C1 segment of cervical spinal cord (tissue), 14 donors: Measurements from ENCODE around the gene ABR.
"Not testable (repeated sequence)": the region's sequence is repeated elsewhere in the genome, so short reads cannot be mapped to it uniquely, and the experiment has no call there.

Source experiments
- DNase-seq, 14 donors: peaks; one replicate each; lab custom pipeline; 2025; lab: John Stamatoyannopoulos, UW

ABR gene

GRCh38 chr17:1097972-1098744 is 81.6 kb downstream of the ABR start:
- not testable (repeated sequence) for DNase-seq

GRCh38 chr17:1096215-1096614 is 83.6 kb downstream of the ABR start:
- no peak for DNase-seq

- DNase-seq, result peak in 1 of 14 donors; percentile 51
These were observed 84.0 kb downstream of the ABR start for GRCh38 chr17:1095853-1096173.

- DNase-seq, result peak in 9 of 14 donors; percentile 26 to 62 (median 51)
These were observed 84.5 kb downstream of the ABR start for GRCh38 chr17:1095090-1095852.

GRCh38 chr17:1094591-1094990 is 85.2 kb downstream of the ABR start:
- DNase-seq, result no peak

GRCh38 chr17:1091900-1092299 is 87.9 kb downstream of the ABR start:
- no peak for DNase-seq

- DNase-seq, result no peak
These were observed 88.6 kb downstream of the ABR start for GRCh38 chr17:1091190-1091534.

GRCh38 chr17:1090465-1091189 is 89.2 kb downstream of the ABR start:
- no peak for DNase-seq

- DNase-seq, result peak in 10 of 14 donors; percentile 12 to 76 (median 38)
These were observed 89.9 kb downstream of the ABR start for GRCh38 chr17:1089915-1090314.

GRCh38 chr17:1087381-1088241 is 92.2 kb downstream of the ABR start:
- peak in 8 of 14 donors; percentile 19 to 79 (median 40) for DNase-seq

GRCh38 chr17:1083451-1084187 is 96.2 kb downstream of the ABR start:
- no peak for DNase-seq

- no peak for DNase-seq
These were observed 97.2 kb downstream of the ABR start for GRCh38 chr17:1082579-1082978.

GRCh38 chr17:1078831-1079561 is 100.8 kb downstream of the ABR start:
- DNase-seq, result peak in 1 of 14 donors; percentile 24

- DNase-seq, result no peak
These were observed 101.6 kb downstream of the ABR start for GRCh38 chr17:1077986-1078711.

- DNase-seq, result no peak
These were observed 102.2 kb downstream of the ABR start for GRCh38 chr17:1077581-1077985.

GRCh38 chr17:1076982-1077302 is 102.8 kb downstream of the ABR start:
- DNase-seq, result no peak

- no peak for DNase-seq
These were observed 103.3 kb downstream of the ABR start for GRCh38 chr17:1076299-1076981.

- DNase-seq, result peak in 1 of 14 donors; percentile 15
These were observed 104.7 kb downstream of the ABR start for GRCh38 chr17:1074886-1075605.
